ENCODE results near the gene CHCHD6. TPM values are rescaled to one million over a fixed set of nuclear protein-coding genes. Genes with fewer than 3 reads are reported as not detected.

CHCHD6 gene
- total and polyA plus RNA-seq, 2 experiments from 2014 or later, result 15.8 to 21.4 TPM

GRCh38 chr3:126691765-126692164, 12.3 kb upstream of the CHCHD6 start:
- no peak overlapping the region for H3K4me2 ChIP-seq (ENCODE audit: unreplicated experiment)
- 65 to 67% methylated on average over 4 of the region's 4 CpGs for WGBS, 2 experiments (ENCODE audit: low coverage in 1 of 2, low lambda C conversion rate in 2 of 2, missing lambda C conversion rate in 2 of 2)
- no peaks in the 10 kb centered on the region for H3K9me2 ChIP-seq (ENCODE audit: insufficient read depth)
- no peak overlapping the region for H3K4me3 ChIP-seq
- DNase-seq, result no peak
- H3F3A ChIP-seq (ENCODE audit: insufficient read depth), result no peaks in the 10 kb centered on the region
- no peaks in the 10 kb centered on the region for H3K79me2 ChIP-seq (ENCODE audit: insufficient read depth)
- no peaks in the 10 kb centered on the region for H3K4me1 ChIP-seq (ENCODE audit: insufficient read depth)
- in situ Hi-C loops (cut with MboI), result no loop called here
- no peaks in the 10 kb centered on the region for H3K36me3 ChIP-seq (ENCODE audit: low read depth)
- H2AFZ ChIP-seq, result no peak overlapping the region
- peaks cover 45% of the 10 kb centered on the region for H3K27me3 ChIP-seq (replicated peaks; ENCODE audit: insufficient read depth)
- H3K9me3 ChIP-seq (ENCODE audit: low read depth), result no peaks in the 10 kb centered on the region
- H3K27ac ChIP-seq, result no peak overlapping the region
- no peak overlapping the region for H3K9ac ChIP-seq
- no peaks in the 10 kb centered on the region for H4K20me1 ChIP-seq (ENCODE audit: insufficient read depth)
- TF ChIP-seq EZH2 (IDR thresholded peaks at IDR 0.05; ENCODE audit: insufficient read depth, poor library complexity, severe bottlenecking), result no peak
- no peak for TF ChIP-seq EZH2phosphoT487 (IDR thresholded peaks at IDR 0.05; ENCODE audit: insufficient read depth, low read depth)

DNA sequence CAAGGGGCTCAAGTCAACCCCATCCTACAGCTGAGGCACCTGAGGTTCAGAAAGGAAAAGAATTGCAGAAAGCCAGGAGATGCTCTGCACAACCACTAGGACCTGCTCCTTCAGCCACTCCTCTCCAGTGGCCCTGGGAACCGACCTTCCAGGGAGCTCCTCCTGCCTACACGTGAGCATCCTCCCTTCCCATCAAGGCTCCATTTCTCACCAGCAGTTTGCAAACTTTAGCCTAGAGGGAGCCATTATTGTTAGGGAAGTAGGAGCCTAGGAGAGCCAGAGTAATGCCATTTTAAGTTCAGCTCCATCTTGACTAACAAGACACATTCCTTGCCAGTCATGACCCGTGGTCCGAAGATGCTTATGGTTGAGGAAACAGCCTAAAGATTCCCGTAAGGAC, 11.2 kb upstream of the CHCHD6 start:
- no peak for DNase-seq
- no peaks in the 10 kb centered on the region for H4K20me1 ChIP-seq (ENCODE audit: insufficient read depth)
- H3F3A ChIP-seq (ENCODE audit: insufficient read depth), result no peaks in the 10 kb centered on the region
- no peak overlapping the region for H2AFZ ChIP-seq
- peaks cover 44% of the 10 kb centered on the region for H3K27me3 ChIP-seq (replicated peaks; ENCODE audit: insufficient read depth)
- 33% methylated on average over 5 of the region's 5 CpGs for WGBS, 2 experiments (ENCODE audit: low coverage in 1 of 2, low lambda C conversion rate in 2 of 2, missing lambda C conversion rate in 2 of 2)
- no peaks in the 10 kb centered on the region for H3K9me2 ChIP-seq (ENCODE audit: insufficient read depth)
- H3K4me3 ChIP-seq, result no peak overlapping the region
- no peak overlapping the region for H3K4me2 ChIP-seq (ENCODE audit: unreplicated experiment)
- TF ChIP-seq EZH2 (IDR thresholded peaks at IDR 0.05; ENCODE audit: insufficient read depth, poor library complexity, severe bottlenecking) (no peak), EZH2phosphoT487 (IDR thresholded peaks at IDR 0.05; ENCODE audit: insufficient read depth, low read depth) (no peak)
- H3K4me1 ChIP-seq (ENCODE audit: insufficient read depth), result no peaks in the 10 kb centered on the region
- H3K9me3 ChIP-seq (ENCODE audit: low read depth), result no peaks in the 10 kb centered on the region
- H3K79me2 ChIP-seq (ENCODE audit: insufficient read depth), result no peaks in the 10 kb centered on the region
- in situ Hi-C loops (cut with MboI), result no loop called here
- H3K27ac ChIP-seq, result no peak overlapping the region
- H3K36me3 ChIP-seq (ENCODE audit: low read depth), result no peaks in the 10 kb centered on the region
- H3K9ac ChIP-seq, result no peak overlapping the region

DNA sequence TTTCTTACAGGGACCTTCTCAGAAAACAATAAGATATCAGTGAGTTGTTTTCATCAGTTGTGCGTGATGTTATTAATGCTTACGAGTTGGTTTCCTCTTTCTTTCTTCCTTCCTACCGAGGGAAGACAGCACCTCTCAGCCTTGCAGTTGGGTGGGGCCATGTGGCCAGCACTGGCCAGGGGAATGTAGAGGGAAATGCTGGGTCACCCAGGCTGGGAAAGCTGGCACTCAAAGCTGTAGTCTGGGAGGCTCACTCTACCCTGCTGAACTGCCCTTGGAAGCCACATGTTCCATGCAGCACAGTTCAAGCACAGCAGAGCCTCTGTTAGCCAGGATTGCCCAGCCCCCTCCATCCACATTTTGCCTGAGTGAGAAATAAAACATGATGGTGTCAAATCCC, 10.1 kb upstream of the CHCHD6 start:
- Histone ChIP-seq H3K4me2 (ENCODE audit: unreplicated experiment) (no peak overlapping the region), H3K9ac (no peak overlapping the region), H3K4me1 (ENCODE audit: insufficient read depth) (no peaks in the 10 kb centered on the region), H3K27me3 (replicated peaks; ENCODE audit: insufficient read depth) (peaks cover 34% of the 10 kb centered on the region), H3K9me2 (ENCODE audit: insufficient read depth) (no peaks in the 10 kb centered on the region), H3K27ac (no peak overlapping the region), H3K9me3 (ENCODE audit: low read depth) (no peaks in the 10 kb centered on the region), H3F3A (ENCODE audit: insufficient read depth) (no peaks in the 10 kb centered on the region), H4K20me1 (ENCODE audit: insufficient read depth) (no peaks in the 10 kb centered on the region), H2AFZ (no peak overlapping the region), H3K36me3 (ENCODE audit: low read depth) (no peaks in the 10 kb centered on the region), H3K4me3 (no peak overlapping the region), H3K79me2 (ENCODE audit: insufficient read depth) (no peaks in the 10 kb centered on the region)
- no peak for DNase-seq
- TF ChIP-seq EZH2 (IDR thresholded peaks at IDR 0.05; ENCODE audit: insufficient read depth, poor library complexity, severe bottlenecking) (no peak), EZH2phosphoT487 (IDR thresholded peaks at IDR 0.05; ENCODE audit: insufficient read depth, low read depth) (no peak)
- in situ Hi-C loops (cut with MboI), result no loop called here
- WGBS, 2 experiments (ENCODE audit: low coverage in 1 of 2, low lambda C conversion rate in 2 of 2, missing lambda C conversion rate in 2 of 2), result 21 to 33% methylated on average over 3 of the region's 3 CpGs

DNA sequence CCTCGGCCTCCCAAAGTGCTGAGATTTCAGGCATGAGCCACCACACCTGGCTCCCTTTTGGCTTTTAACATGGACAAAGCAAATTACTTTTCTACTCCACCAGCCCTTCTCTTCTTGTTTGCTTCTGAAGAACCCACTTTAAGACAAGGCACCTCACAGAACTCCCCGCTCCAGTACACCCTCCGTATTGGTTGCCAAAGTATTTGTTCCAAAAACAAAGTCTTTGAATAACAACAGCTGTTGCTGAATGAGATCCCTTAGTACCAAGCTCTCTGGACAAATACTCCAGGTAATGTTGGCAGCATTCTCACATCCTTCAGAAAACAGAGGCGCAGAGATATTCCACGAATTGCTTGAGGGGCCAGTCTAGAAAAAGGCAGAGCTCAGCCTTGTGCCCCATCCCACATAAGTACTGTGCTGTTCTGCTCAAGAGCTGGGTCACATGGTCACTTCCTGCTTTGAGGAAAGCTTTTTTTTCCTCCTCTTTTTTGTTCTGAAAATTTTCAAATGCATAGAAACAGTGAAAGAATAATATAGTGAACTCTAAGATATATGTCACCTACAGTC, 7.3 kb upstream of the CHCHD6 start:
- H2AFZ ChIP-seq, result no peak overlapping the region
- no peaks in the 10 kb centered on the region for H3K36me3 ChIP-seq (ENCODE audit: low read depth)
- H4K20me1 ChIP-seq (ENCODE audit: insufficient read depth), result no peaks in the 10 kb centered on the region
- H3F3A ChIP-seq (ENCODE audit: insufficient read depth), result no peaks in the 10 kb centered on the region
- TF ChIP-seq EZH2 (IDR thresholded peaks at IDR 0.05; ENCODE audit: insufficient read depth, poor library complexity, severe bottlenecking) (no peak), EZH2phosphoT487 (IDR thresholded peaks at IDR 0.05; ENCODE audit: insufficient read depth, low read depth) (no peak)
- 35% methylated on average over 5 of the region's 5 CpGs for WGBS, 2 experiments (ENCODE audit: low coverage in 1 of 2, low lambda C conversion rate in 2 of 2, missing lambda C conversion rate in 2 of 2)
- H3K4me1 ChIP-seq (ENCODE audit: insufficient read depth), result no peaks in the 10 kb centered on the region
- H3K9ac ChIP-seq, result no peak overlapping the region
- H3K79me2 ChIP-seq (ENCODE audit: insufficient read depth), result no peaks in the 10 kb centered on the region
- H3K27me3 ChIP-seq (replicated peaks; ENCODE audit: insufficient read depth), result peaks cover 37% of the 10 kb centered on the region
- in situ Hi-C loops (cut with MboI), result no loop called here
- no peak for DNase-seq
- H3K9me3 ChIP-seq (ENCODE audit: low read depth), result no peaks in the 10 kb centered on the region
- no peak overlapping the region for H3K4me3 ChIP-seq
- H3K4me2 ChIP-seq (ENCODE audit: unreplicated experiment), result no peak overlapping the region
- no peaks in the 10 kb centered on the region for H3K9me2 ChIP-seq (ENCODE audit: insufficient read depth)
- H3K27ac ChIP-seq, result no peak overlapping the region

GRCh38 chr3:126699011-126699410, 5.0 kb upstream of the CHCHD6 start:
- no peaks in the 10 kb centered on the region for H3K9me3 ChIP-seq (ENCODE audit: low read depth)
- H4K20me1 ChIP-seq (ENCODE audit: insufficient read depth), result no peaks in the 10 kb centered on the region
- DNase-seq, result no peak
- H3K4me1 ChIP-seq (ENCODE audit: insufficient read depth), result no peaks in the 10 kb centered on the region
- WGBS, 2 experiments (ENCODE audit: low coverage in 1 of 2, low lambda C conversion rate in 2 of 2, missing lambda C conversion rate in 2 of 2), result 64 to 72% methylated on average over 7 of the region's 7 CpGs
- no peaks in the 10 kb centered on the region for H3K9me2 ChIP-seq (ENCODE audit: insufficient read depth)
- H3K36me3 ChIP-seq (ENCODE audit: low read depth), result no peaks in the 10 kb centered on the region
- H3K27me3 ChIP-seq (replicated peaks; ENCODE audit: insufficient read depth), result peaks cover 28% of the 10 kb centered on the region
- no peaks in the 10 kb centered on the region for H3F3A ChIP-seq (ENCODE audit: insufficient read depth)
- H2AFZ ChIP-seq, result no peak overlapping the region
- no peaks in the 10 kb centered on the region for H3K79me2 ChIP-seq (ENCODE audit: insufficient read depth)
- no peak overlapping the region for H3K27ac ChIP-seq
- no peak overlapping the region for H3K4me2 ChIP-seq (ENCODE audit: unreplicated experiment)
- in situ Hi-C loops (cut with MboI), result no loop called here
- H3K4me3 ChIP-seq, result no peak overlapping the region
- H3K9ac ChIP-seq, result no peak overlapping the region
- TF ChIP-seq EZH2 (IDR thresholded peaks at IDR 0.05; ENCODE audit: insufficient read depth, poor library complexity, severe bottlenecking), result no peak
- no peak for TF ChIP-seq EZH2phosphoT487 (IDR thresholded peaks at IDR 0.05; ENCODE audit: insufficient read depth, low read depth)
